Hair follicle dermal papilla cell (primary cell): ENCODE results near the gene SUDS3. TPM values are rescaled to one million over a fixed set of nuclear protein-coding genes. Genes with fewer than 3 reads are reported as not detected.

Experiments used
- total RNA-seq: library from RNA; depleted of rRNA; stranded (reverse); fragments of >200 nt; gene quantifications from 2 replicates; pipeline ENCODE4 v1.2.3, GENCODE V29; 2012

Gene SUDS3, protein sequence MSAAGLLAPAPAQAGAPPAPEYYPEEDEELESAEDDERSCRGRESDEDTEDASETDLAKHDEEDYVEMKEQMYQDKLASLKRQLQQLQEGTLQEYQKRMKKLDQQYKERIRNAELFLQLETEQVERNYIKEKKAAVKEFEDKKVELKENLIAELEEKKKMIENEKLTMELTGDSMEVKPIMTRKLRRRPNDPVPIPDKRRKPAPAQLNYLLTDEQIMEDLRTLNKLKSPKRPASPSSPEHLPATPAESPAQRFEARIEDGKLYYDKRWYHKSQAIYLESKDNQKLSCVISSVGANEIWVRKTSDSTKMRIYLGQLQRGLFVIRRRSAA
- total RNA-seq, result 32.7 and 38.5 TPM in 2 replicates

DNA sequence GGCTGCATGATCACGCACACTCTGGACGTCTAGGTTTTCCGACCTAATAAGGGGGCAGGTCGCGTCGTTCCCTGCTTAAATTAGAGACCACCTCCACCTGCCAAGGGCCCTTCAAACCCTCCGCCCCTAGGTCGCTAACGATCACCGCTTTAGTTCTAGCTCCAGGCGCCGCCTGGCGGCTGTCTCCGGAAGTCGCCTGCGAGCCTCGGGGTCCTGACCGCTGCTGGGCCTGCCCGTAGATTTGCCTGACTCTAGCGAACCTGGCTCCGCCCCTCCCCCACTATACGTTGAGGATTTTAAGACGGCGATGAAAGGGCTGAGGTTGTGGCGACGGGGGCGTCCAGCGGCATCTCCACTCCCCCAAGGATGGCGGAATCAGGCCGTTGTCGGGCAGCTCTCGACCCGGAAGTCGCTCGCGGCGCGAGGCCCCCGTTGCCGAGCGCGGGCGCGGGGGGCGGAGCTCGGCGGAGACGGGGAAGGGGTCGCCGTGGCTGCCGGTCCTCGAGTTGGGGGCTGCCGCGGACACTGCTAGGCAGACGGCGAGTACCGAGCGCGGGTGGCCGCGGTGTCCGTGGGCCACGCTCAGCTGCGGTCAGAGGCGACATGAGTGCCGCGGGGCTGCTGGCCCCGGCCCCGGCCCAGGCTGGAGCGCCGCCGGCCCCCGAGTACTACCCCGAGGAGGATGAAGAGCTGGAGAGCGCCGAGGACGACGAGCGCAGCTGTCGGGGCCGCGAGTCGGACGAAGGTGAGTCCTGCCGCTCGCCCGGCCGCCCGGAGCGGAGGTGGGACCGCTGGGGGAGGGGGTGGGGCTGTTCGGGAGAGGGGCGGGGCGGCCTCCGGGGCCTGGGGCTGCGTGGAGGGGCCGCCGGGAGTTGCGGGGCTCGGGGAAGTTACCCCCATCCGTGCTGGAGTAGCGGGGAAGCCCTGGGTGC is at the start of gene SUDS3:
TSS of gene SUDS3 (plus strand) at position 467 of the 932 bp plus-strand sequence. CDS start at position 604, 137 bp downstream.

GRCh38 chr12:118372541-118373495 is 3.5 kb upstream of the SUDS3 start, which contains the start of gene TAOK3:
TAOK3 (minus strand) TSS chr12:118372907; CDS start chr12:118255567, 117,340 bp downstream.

Other genes with a start within 250 kb of the SUDS3 start
- gene PEBP1, start 240.4 kb upstream of the SUDS3 start, total RNA-seq, result 141 and 188 TPM in 2 replicates
- gene TAOK3, start 3.6 kb upstream of the SUDS3 start, total RNA-seq, result 37.6 and 42.4 TPM in 2 replicates